ENCODE results near the gene KRTAP5-5.

DNA sequence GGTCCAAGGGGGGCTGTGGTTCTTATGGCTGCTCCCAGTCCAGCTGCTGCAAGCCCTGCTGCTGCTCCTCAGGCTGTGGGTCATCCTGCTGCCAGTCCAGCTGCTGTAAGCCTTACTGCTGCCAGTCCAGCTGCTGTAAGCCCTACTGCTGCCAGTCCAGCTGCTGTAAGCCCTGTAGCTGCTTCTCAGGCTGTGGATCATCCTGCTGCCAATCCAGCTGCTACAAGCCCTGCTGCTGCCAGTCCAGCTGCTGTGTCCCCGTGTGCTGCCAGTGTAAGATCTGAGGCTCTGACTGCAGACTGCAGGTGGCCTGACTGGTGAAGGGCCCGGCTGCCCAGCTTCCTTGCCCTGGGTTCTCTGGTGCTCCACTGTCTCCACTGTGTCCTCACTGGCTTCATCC lies 696 bp downstream of the KRTAP5-5 start:
- TF ChIP-seq CTCF (IDR thresholded peaks at IDR 0.05) (no peak), E2F4 (CRISPR knock-in tag; IDR thresholded peaks at IDR 0.05; ENCODE audit: borderline replicate concordance, low read depth) (no peak), GABPB1 (CRISPR knock-in tag; IDR thresholded peaks at IDR 0.05) (no peak), ZNF423 (CRISPR knock-in tag; IDR thresholded peaks at IDR 0.05) (no peak), FOXP1 (CRISPR knock-in tag; IDR thresholded peaks at IDR 0.05; ENCODE audit: borderline replicate concordance) (no peak), CBFB (CRISPR knock-in tag; IDR thresholded peaks at IDR 0.05; ENCODE audit: low read depth) (no peak), JUN (CRISPR knock-in tag; IDR thresholded peaks at IDR 0.05) (no peak), SMAD4 (CRISPR knock-in tag; IDR thresholded peaks at IDR 0.05) (no peak), CREB1 (CRISPR knock-in tag; IDR thresholded peaks at IDR 0.05) (no peak), SP1 (CRISPR knock-in tag; conservative IDR thresholded peaks at IDR 0.05) (no peak), ZNF263 (CRISPR knock-in tag; IDR thresholded peaks at IDR 0.05; ENCODE audit: low read depth) (0 out of 2 replicates have a peak, but pooled peaks have one; percentile 40)
- TF ChIP-seq, protein P1, sequence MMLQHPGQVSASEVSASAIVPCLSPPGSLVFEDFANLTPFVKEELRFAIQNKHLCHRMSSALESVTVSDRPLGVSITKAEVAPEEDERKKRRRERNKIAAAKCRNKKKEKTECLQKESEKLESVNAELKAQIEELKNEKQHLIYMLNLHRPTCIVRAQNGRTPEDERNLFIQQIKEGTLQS (CRISPR knock-in tag; conservative IDR thresholded peaks at IDR 0.05): no peak
